Loucy (cell line): Measurements from ENCODE around the gene HCFC1.

Experiments
- H2AFZ ChIP-seq: fragments of 200-600 bp; sonication (generic); 2 replicates; pipeline ENCODE4 v1.6.0; 2016; ENCODE audit warnings: antibody characterized with exemption, mild to moderate bottlenecking, low read length, moderate library complexity
- H3F3A ChIP-seq: fragments of 200-600 bp; 2 replicates; pipeline ENCODE4 v1.6.0; 2016; ENCODE audit warnings: antibody characterized with exemption, low read depth, mild to moderate bottlenecking
- H3K27me3 ChIP-seq: fragments of 200-600 bp; sonication (generic); 2 replicates; pipeline ENCODE4 v1.6.1; 2014; ENCODE audit warnings: low read length, mild to moderate bottlenecking; ENCODE audit not compliant: insufficient read depth, poor library complexity, severe bottlenecking
- H3K36me3 ChIP-seq: fragments of 200-600 bp; sonication (generic); 2 replicates; pipeline ENCODE4 v1.6.1; 2016; ENCODE audit warnings: low read length; ENCODE audit not compliant: insufficient read depth
- H3K4me1 ChIP-seq: fragments of 200-600 bp; sonication (generic); 2 replicates; pipeline ENCODE4 v1.5.1; 2014; ENCODE audit warnings: low read length, mild to moderate bottlenecking; ENCODE audit not compliant: insufficient read depth, poor library complexity, severe bottlenecking
- H3K4me2 ChIP-seq: fragments of 200-600 bp; sonication (generic); 2 replicates; pipeline ENCODE4 v1.6.0; 2014; ENCODE audit warnings: antibody characterized with exemption, low read length, low read depth, mild to moderate bottlenecking; ENCODE audit not compliant: poor library complexity, severe bottlenecking
- H3K4me3 ChIP-seq: fragments of 200-600 bp; sonication (generic); 2 replicates; pipeline ENCODE4 v1.5.1; 2014; ENCODE audit warnings: low read length, mild to moderate bottlenecking, mixed read lengths; ENCODE audit not compliant: poor library complexity, severe bottlenecking
- H3K79me2 ChIP-seq: fragments of 200-600 bp; sonication (generic); 2 replicates; pipeline ENCODE4 v1.6.1; 2014; ENCODE audit warnings: low read length; ENCODE audit not compliant: insufficient read depth
- H3K9ac ChIP-seq: fragments of 200-600 bp; sonication (generic); 2 replicates; pipeline ENCODE4 v1.6.0; 2014; ENCODE audit warnings: mild to moderate bottlenecking, low read depth, low read length, moderate library complexity; ENCODE audit not compliant: poor library complexity, severe bottlenecking
- H3K9me2 ChIP-seq: fragments of 200-600 bp; sonication (generic); replicated peaks from 2 replicates; pipeline ENCODE4 v1.6.1; 2016; ENCODE audit warnings: low read depth, low read length, mixed read lengths
- H3K9me3 ChIP-seq: fragments of 200-600 bp; sonication (generic); 2 replicates; pipeline ENCODE4 v1.6.1; 2014; ENCODE audit warnings: mild to moderate bottlenecking, antibody characterized with exemption, low read length, low read depth; ENCODE audit not compliant: insufficient read depth
- H4K20me1 ChIP-seq: fragments of 200-600 bp; sonication (generic); 2 replicates; pipeline ENCODE4 v1.6.0; 2014; ENCODE audit warnings: antibody characterized with exemption, low read length, mild to moderate bottlenecking; ENCODE audit not compliant: insufficient read depth, poor library complexity, severe bottlenecking
- EZH2phosphoT487 ChIP-seq: fragments of 200-600 bp; IDR thresholded peaks from 2 replicates; pipeline ENCODE4 v1.6.1; 2018; ENCODE audit warnings: antibody characterized with exemption, mild to moderate bottlenecking, moderate library complexity, borderline replicate concordance
- TF ChIP-seq, protein P1 (sequence below): fragments of 200-600 bp; sonication (generic); conservative IDR thresholded peaks from 2 replicates; pipeline ENCODE4 v1.5.1; 2014; ENCODE audit warnings: mild to moderate bottlenecking, antibody characterized with exemption, low read length

The HCFC1 gene

DNA sequence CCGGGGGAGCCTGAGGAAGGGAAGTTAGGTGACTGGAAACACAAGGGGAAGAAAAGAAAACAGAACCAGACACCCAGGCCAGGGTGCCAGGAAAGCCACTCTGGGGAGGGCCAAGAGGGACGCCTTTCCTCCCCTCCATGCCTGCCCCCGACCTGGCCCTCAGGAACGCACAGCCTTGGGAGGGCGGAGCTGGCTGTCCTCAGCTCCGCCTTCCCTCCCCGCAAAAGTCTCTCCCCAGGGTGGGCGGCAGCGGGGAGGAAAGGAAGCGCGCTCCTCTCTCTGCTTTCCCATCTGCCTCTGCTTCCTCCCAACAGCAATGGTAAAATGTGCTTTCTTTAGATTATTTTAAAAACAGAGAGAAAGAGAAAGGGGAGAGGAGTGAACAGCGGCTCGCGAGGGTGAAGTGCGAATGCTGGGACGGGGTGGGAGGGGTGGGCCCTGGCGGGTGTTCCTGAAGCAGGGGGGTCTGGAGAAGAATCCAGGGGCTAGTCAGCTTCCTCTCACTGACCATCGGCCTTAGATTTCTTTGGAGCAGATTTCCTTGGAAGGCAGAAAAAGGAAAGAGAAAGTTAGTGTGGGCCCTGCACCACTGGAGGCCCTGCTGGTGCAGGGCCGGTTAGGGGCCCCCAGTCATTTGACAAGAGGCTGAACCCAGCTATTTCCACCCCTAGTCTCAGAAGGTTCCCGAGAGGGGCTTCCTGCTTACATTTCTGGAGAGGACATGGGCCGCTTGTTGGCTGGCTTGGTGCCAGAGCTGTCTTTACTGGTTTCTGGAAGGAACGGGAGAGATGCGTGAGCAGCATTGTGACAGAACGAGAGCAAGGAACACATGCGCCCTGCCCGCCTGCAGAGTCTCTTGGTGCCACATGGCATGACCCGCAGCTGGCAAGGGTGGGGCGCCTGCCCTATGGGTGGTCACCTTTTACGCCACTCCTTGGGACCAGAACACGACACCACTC is 22.5 kb downstream of the HCFC1 start:
- Histone ChIP-seq H3F3A (no peaks in the 10 kb centered on the region), H3K9me2 (no peaks in the 10 kb centered on the region), H3K27me3 (no peaks in the 10 kb centered on the region), H3K4me1 (no peaks in the 10 kb centered on the region), H3K4me2 (no peak overlapping the region), H2AFZ (no peak overlapping the region), H3K4me3 (no peak overlapping the region), H4K20me1 (peaks cover 5% of the 10 kb centered on the region), H3K9me3 (no peaks in the 10 kb centered on the region), H3K36me3 (peaks cover 58% of the 10 kb centered on the region; the same call in 1 of the 2 replicates), H3K9ac (no peak overlapping the region), H3K79me2 (no peaks in the 10 kb centered on the region)
- TF ChIP-seq, protein P1, sequence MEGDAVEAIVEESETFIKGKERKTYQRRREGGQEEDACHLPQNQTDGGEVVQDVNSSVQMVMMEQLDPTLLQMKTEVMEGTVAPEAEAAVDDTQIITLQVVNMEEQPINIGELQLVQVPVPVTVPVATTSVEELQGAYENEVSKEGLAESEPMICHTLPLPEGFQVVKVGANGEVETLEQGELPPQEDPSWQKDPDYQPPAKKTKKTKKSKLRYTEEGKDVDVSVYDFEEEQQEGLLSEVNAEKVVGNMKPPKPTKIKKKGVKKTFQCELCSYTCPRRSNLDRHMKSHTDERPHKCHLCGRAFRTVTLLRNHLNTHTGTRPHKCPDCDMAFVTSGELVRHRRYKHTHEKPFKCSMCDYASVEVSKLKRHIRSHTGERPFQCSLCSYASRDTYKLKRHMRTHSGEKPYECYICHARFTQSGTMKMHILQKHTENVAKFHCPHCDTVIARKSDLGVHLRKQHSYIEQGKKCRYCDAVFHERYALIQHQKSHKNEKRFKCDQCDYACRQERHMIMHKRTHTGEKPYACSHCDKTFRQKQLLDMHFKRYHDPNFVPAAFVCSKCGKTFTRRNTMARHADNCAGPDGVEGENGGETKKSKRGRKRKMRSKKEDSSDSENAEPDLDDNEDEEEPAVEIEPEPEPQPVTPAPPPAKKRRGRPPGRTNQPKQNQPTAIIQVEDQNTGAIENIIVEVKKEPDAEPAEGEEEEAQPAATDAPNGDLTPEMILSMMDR: no peak
- no peak for TF ChIP-seq EZH2phosphoT487

DNA sequence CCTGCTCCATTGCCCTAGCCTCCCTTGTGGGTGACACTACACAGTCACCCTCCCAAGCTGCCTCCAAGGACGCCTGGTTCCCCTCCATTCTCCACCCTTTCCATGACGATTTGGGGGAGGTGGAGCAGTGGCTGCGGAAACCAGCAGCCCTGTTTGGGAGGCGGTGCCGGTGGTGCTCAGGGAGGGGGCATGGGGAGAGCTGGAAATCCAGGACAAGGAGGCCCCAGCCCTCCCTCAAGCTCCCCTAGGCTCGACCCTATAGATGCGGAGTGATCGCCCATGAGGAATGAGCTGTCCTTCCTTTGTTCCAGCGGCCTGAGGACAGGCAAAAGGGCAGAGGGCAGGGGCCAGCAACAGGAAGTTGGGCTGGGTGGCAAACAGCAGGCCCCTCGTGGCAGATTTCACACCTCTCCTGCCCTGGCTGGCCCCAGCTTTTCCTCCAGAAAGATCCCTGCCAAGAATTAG is 23.6 kb downstream of the HCFC1 start:
- Histone ChIP-seq H3F3A (no peaks in the 10 kb centered on the region), H3K27me3 (no peaks in the 10 kb centered on the region), H3K4me2 (no peak overlapping the region), H3K36me3 (peaks cover 47% of the 10 kb centered on the region; the same call in 1 of the 2 replicates), H3K4me1 (no peaks in the 10 kb centered on the region), H3K79me2 (no peaks in the 10 kb centered on the region), H2AFZ (no peak overlapping the region), H3K4me3 (no peak overlapping the region), H4K20me1 (peaks cover 2% of the 10 kb centered on the region), H3K9me3 (no peaks in the 10 kb centered on the region), H3K9me2 (no peaks in the 10 kb centered on the region), H3K9ac (no peak overlapping the region)
- TF ChIP-seq, protein P1: no peak
- no peak for TF ChIP-seq EZH2phosphoT487

DNA sequence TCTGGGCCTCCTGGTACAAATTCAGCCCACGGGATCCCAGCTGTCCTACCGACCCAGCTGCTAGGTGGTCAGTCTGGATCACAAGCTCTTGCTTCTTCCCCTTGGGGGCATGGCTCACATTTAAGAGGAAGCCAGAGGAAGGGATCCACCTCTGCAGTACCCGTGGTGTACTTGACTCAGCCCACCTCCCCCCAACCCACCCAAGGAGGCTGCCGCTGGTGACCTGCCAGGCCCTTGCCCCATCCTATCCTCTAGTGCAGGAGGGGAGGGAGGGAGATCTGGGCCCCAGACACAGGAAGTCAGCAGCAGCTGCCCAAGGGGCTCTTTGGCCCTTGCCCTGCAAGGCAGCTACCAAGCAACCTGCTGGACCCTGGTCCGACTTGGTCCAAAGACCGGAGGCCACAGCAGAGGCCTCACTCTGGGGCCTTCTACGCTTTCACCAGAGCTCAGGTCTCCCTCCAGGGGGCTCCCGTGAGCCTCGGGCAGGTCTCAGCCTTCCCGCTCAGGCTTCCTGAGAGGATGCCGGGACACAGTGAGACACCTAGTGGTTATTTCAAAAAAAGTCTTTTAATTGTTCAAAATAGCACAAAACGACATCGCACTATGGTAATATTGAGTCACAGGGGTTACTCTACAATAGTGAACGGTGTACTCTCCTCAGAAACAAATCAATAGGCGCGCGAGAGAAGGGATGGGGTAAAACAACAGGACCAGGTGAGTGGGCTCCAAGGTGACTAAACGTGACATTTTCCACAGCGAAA is 24.4 kb downstream of the HCFC1 start:
- Histone ChIP-seq H3K27me3 (no peaks in the 10 kb centered on the region), H3K36me3 (peaks cover 39% of the 10 kb centered on the region; the same call in 1 of the 2 replicates)

More for the DNA sequence above, 24.4 kb downstream of the HCFC1 start:
- Histone ChIP-seq H3K9me3 (no peaks in the 10 kb centered on the region), H2AFZ (no peak overlapping the region), H3K79me2 (no peaks in the 10 kb centered on the region), H3K4me1 (no peaks in the 10 kb centered on the region), H3K4me3 (no peak overlapping the region), H3K4me2 (no peak overlapping the region), H3K9ac (no peak overlapping the region), H4K20me1 (peaks cover 2% of the 10 kb centered on the region), H3K9me2 (no peaks in the 10 kb centered on the region), H3F3A (no peaks in the 10 kb centered on the region)
- TF ChIP-seq EZH2phosphoT487: no peak
- TF ChIP-seq, protein P1: peak; percentile 82
